Measurements from ENCODE around the gene FBXO45.
"Not testable (repeated sequence)": the region's sequence is repeated elsewhere in the genome, so short reads cannot be mapped to it uniquely, and the experiment has no call there.

The FBXO45 gene

GRCh38 chr3:196568246-196569002 lies at the start of gene FBXO45, which contains the start of gene WDR53:
Gene FBXO45 (plus strand): TSS chr3:196568660. CDS start chr3:196568985, 325 bp downstream.
Gene WDR53 (minus strand): TSS chr3:196568554. CDS start chr3:196561475, 7,079 bp downstream.
- DNase-seq (ENCODE audit: low spot score), result peak; percentile 98

GRCh38 chr3:196518966-196519717 lies 49.3 kb upstream of the FBXO45 start:
- DNase-seq (ENCODE audit: low spot score), result peak; percentile 59

- no peak for DNase-seq (ENCODE audit: low spot score)
Observed at GRCh38 chr3:196519718-196520082, 48.8 kb upstream of the FBXO45 start.

GRCh38 chr3:196521291-196521690 lies 47.2 kb upstream of the FBXO45 start:
- not testable (repeated sequence) for DNase-seq (ENCODE audit: low spot score)

GRCh38 chr3:196523841-196524240 lies 44.6 kb upstream of the FBXO45 start:
- DNase-seq (ENCODE audit: low spot score), result no peak

GRCh38 chr3:196524527-196524926 lies 43.9 kb upstream of the FBXO45 start:
- no peak for DNase-seq (ENCODE audit: low spot score)

GRCh38 chr3:196525141-196525540 lies 43.3 kb upstream of the FBXO45 start:
- no peak for DNase-seq (ENCODE audit: low spot score)

GRCh38 chr3:196528639-196529233 lies 39.7 kb upstream of the FBXO45 start:
- peak; percentile 98 for DNase-seq (ENCODE audit: low spot score)

- DNase-seq (ENCODE audit: low spot score), result no peak
Observed at GRCh38 chr3:196531418-196531817, 37.0 kb upstream of the FBXO45 start.

GRCh38 chr3:196533260-196533681 lies 35.2 kb upstream of the FBXO45 start:
- no peak for DNase-seq (ENCODE audit: low spot score)

- peak; percentile 43 for DNase-seq (ENCODE audit: low spot score)
Observed at GRCh38 chr3:196537319-196537984, 31.0 kb upstream of the FBXO45 start.

GRCh38 chr3:196541684-196542445 lies 26.6 kb upstream of the FBXO45 start:
- no peak for DNase-seq (ENCODE audit: low spot score)

GRCh38 chr3:196544491-196544992 lies 23.9 kb upstream of the FBXO45 start:
- no peak for DNase-seq (ENCODE audit: low spot score)

- no peak for DNase-seq (ENCODE audit: low spot score)
Observed at GRCh38 chr3:196546537-196546936, 21.9 kb upstream of the FBXO45 start.

- DNase-seq (ENCODE audit: low spot score), result no peak
Observed at GRCh38 chr3:196547067-196547466, 21.4 kb upstream of the FBXO45 start.

- DNase-seq (ENCODE audit: low spot score), result not testable (repeated sequence)
Observed at GRCh38 chr3:196549312-196549711, 19.1 kb upstream of the FBXO45 start.

- not testable (repeated sequence) for DNase-seq (ENCODE audit: low spot score)
Observed at GRCh38 chr3:196550172-196550571, 18.3 kb upstream of the FBXO45 start.

GRCh38 chr3:196552253-196552652 lies 16.2 kb upstream of the FBXO45 start:
- DNase-seq (ENCODE audit: low spot score), result no peak

- no peak for DNase-seq (ENCODE audit: low spot score)
Observed at GRCh38 chr3:196553551-196553950, 14.9 kb upstream of the FBXO45 start.

GRCh38 chr3:196554205-196554604 lies 14.3 kb upstream of the FBXO45 start:
- DNase-seq (ENCODE audit: low spot score), result no peak

GRCh38 chr3:196555295-196555694 lies 13.2 kb upstream of the FBXO45 start:
- DNase-seq (ENCODE audit: low spot score), result no peak
